GM19372 (cell line): ENCODE data around the gene PBRM1.

Experiments used
- ATAC-seq: cut with Tn5 transposase; IDR thresholded peaks from one replicate; pipeline ENCODE4 v1.9.1; 2021; ENCODE audit warnings: mild to moderate bottlenecking, low read depth, moderate library complexity; ENCODE audit not compliant: unreplicated experiment

PBRM1 gene

DNA sequence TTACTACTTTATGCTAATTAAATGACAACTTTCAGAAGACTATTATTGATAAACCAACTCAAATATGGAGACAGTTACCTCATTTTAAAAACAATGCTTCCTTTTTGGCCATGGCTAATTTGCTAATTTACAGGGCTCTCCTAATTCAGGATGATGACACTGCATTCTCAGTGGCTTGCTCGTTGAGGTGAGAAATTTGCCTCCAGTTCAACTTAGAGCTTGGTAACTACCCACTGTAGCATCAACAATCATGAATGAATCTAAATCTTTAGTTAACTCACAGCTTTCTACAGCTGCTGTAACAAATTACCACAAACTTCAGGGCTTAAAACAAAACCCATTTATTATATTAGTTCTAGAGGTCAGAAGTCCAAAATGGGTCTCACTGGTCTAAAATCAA, 14.0 kb downstream of the PBRM1 start:
- ATAC-seq: no peak

DNA sequence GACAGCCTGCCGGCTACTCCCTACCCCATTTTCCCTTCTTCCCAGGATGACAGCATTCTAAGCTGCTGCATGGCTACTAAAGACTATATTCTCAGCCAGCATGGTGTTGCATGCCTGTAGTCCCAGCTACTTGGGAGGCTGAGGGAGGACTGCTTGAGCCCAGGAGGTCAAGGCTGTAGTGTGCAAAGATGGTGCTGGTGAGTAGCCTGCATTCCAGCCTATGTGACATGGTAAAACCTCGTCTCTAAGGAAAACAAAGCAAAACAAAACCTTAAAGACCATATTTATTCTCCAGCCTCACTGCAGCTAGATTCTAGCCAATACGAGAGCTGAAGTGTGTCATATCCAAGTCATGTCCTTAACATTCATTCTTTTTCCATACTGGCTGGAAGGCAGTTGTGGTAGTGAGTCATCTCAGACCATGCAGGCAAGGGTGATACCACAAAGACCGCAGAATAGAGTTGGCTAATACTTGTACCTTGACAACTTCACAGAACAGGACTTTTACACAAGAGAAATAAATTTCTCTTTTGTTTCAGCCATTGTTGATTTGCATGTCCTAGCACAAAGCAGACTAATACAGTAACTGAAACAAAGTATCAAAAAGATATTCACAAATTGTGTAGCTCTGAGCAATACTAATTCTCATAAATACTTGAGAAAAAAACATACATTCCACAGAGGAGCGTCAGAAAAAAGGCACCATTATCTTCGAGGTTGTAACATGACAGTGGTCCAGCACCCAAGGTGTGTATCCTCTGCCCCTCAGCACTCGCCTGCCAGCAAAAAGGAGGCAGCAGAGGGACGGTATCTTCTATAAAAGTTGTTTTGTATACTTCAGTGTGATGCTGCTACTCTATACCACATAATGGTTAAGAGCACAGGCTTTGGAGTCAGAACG, 14.8 kb downstream of the PBRM1 start:
- no peak for ATAC-seq

DNA sequence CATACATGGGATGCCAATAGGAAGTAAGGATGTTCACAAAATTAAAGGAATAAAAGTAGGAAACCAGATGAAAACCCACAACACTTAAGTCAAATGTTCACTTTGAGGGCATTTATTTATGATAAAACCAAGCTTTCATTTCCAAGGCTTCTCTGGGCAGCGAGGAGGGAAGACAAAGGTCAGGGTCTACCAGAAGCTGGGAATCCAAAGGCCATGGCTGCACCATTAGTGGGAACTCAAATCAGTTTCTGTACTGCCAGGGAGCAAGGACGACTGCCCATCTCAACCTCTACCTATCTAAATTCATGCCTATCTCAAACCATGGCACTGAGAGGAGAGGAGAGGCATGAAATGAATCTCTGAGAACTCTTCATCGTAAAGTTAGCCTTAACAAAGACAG, 22.6 kb downstream of the PBRM1 start:
- no peak for ATAC-seq

DNA sequence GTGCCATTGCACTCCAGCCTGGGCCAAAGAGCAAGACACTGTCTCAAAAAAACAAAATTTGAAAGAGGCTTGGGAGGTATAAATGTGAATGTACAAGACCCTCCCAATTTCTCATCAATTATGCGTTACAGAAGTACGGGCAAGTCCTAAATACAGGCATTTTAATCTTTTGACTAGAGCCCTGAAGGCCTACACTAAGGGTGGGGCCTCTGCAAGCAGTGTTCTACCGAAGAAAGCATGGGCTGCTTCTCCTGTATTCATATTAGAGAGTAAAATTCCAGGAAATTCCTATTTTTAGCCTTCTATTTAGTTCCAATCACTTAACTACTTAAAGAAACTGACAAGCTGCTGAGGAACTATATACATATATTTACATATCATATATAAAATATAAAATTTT, 25.7 kb downstream of the PBRM1 start:
- ATAC-seq: no peak

DNA sequence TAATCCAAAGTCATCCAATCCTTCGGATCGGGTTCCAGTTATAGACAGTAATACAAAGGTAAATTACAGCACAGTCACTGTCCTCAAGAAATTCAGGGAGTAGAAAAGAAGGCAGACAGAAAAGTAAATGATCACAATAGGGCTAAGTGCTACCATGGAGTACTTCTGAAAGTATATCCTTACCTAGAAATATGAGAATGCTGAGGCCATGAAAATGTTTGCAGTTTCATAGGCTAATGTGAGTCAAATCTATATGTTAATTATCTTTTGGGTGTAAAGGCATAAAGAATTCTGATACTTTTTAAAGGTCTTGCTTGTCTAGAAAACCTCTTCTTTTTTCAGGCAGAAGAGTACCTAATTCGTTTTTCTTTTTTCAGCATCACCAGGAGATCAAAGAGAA, 29.8 kb downstream of the PBRM1 start:
- ATAC-seq: no peak

DNA sequence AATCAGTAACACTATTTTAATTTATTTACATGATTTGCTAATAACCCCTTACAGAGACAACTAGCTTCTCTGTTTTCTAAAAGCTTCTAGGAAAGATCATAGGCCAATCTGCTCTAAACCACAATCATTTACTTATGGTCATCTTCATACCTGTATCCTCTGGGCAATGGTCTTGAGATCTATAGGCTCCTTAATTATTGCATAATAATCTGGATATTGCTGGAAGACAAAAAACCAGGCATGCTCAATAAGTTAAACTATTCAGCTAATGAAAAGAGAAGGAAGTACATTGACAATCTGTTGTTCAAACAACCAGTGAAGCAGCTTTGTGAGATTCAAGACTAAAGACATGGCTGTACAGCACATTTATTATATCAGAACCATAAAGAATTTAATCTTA, 34.1 kb downstream of the PBRM1 start:
- no peak for ATAC-seq

DNA sequence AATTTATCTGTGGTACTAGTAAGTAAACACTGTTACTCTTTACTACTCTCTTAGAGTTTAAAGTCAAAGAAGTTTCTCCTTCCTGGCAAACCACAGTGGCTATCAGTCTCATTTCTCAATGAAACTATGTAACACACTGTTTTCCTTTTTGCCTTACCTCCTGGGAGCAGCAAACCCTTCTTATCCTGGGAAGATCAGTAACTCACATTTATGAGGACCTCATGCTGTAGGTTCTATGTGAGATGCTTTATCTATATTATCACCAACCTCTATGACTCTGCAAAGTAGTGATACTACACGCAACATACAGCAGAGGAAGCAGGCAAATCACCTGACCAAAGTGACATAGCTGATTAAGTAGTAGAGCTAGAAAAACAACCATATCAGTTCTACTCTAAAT, 35.3 kb downstream of the PBRM1 start:
- ATAC-seq: no peak

DNA sequence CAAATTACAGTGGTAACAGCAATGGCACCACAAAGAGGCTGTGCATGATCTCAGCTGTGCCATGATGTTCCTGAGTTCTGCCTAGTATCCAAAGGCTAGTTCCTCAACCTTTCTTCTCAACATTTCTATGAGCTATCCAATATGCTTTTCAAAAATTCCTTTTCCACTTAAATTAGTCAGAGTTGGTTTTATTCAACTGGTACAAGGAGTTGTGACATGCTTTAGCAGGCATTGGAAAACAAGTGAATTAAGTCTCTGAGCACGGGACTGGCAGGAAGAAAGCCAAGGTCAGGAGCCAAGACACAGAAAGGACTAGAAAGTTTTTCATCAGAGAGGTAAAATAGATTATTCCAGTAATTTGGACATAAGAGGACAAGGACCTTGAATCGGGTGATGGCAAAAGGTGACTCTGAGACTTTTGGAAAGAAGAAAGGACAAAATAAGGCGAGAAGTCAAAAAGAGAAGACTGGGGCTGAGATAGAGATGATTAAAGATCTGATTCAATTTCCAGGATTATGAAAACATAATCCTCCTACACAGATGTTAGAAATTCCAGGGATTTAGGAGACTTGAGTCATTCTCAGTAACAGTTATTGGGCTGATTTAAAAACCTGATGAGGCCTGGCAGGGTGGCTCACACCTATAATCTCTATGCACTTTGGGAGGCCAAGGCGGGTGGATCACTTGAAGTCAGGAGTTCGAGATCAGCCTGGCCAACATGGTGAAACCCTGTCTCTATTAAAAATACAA, 36.1 kb downstream of the PBRM1 start:
- ATAC-seq: no peak

DNA sequence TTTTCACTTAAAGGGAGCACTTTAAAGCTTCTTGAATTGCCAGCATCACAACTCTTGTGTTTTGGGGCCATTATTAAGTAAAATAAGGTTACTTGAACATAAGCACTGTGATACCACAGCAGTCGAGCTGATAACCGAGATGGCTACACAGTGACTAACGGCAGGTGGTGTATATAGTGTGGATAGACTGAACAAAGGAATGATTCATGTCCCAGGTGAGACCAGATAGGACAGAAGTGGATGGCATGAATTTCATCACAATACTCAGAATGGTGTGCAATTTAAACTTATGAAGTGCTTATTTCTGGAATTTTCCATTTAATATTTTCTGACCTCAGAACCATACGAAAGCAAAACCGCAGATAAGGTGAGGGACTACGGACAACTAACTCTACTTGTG, 40.2 kb downstream of the PBRM1 start:
- ATAC-seq: no peak

DNA sequence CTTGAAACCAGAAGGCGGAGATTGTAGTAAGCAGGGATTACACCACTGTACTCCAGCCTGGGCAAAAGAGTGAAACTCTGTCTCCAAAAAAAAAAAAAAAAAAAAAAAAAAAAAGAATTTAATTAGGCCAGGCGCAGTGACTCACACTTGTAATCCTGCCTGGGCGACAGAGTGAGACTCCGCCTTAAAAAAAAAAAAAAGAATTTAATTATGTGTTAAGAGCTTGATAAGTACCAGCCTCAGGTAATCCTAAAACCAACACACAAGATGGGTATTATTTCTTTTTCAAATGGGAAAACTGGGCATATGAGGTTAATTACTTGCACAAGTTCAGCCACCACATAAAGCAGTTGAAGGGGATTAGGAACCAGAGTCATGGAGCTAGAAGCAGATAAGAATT, 49.0 kb downstream of the PBRM1 start:
- no peak for ATAC-seq

DNA sequence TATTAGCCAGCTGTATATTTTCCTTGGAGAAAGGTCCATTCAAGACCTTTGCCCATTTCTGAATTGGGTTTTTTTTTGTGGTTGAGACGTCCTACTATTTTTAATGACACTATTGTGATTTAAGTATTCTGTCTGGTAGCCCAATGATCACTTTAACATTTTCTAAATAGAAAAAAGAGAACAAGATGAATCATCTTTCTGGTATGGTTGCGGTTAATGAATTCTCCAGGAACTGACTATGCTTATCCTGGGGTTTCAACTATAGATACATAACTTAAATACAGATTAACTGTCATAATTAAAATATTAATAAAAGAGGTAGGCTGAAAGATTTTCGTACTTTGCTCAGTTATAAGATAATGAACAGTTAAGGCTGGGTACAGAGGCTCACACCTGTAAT, 51.9 kb downstream of the PBRM1 start:
- ATAC-seq: no peak

DNA sequence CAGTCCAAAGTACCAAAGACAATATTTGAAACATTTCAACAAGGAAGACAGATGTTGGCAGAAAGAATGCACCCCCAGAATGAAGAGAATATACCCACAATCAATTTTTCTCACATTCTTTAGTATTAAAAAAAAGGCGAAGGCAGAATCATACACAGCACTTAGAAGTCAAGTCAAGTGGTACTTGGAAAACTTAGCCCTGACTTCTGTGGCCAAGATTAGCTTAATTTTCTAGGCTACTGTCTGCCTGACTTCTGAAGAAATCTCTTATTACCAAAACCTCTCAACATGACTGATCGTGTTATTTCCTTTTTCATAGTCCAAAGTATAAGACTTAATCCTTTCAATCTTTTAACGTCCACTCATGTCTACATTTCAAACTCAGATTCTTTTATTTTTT, 60.7 kb downstream of the PBRM1 start:
- ATAC-seq: no peak

DNA sequence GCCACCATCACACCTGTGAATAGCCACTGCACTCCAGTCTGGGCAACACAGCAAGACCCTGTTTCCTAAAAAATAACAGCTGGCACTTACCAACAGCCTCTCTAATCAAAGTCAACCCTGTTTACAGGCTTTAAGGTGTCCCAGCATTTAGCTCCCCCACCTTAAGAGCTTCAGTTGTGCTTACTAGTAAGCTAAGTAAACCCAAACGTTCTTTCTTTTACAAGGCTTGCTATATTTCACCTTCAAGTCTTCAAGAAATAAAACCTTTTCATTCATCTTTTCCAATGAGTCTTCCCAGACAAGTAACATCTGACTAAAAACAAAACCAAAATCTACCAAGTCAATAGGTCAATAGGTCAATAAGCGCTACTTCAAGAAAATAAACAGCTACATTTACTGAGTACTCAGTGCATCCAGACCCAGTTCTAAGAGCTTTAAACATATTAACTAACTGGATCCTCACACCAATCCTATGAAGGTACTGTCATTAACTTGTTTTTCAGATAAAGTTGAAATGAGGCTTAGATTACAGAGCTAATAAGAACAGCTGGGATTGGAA, 62.4 kb downstream of the PBRM1 start:
- ATAC-seq: no peak

DNA sequence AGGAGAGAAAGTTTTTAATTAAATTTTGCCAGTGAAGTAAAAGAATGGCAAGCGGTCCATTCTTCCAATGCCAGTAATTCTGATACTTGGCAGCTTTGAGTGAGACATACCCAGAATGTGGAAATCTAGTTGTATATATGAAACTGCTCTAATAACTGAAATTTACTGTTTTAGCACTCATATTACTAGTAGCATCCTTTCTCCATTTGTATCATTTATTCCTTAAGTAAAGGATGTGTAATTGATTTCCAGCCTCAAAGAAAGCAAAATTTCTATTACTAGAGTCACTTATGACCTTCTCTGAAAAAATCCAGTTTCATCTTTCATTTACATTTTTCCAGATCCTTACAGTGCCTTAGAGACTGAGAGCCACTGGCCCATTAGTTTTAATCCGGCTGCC, 65.1 kb downstream of the PBRM1 start:
- ATAC-seq: no peak

DNA sequence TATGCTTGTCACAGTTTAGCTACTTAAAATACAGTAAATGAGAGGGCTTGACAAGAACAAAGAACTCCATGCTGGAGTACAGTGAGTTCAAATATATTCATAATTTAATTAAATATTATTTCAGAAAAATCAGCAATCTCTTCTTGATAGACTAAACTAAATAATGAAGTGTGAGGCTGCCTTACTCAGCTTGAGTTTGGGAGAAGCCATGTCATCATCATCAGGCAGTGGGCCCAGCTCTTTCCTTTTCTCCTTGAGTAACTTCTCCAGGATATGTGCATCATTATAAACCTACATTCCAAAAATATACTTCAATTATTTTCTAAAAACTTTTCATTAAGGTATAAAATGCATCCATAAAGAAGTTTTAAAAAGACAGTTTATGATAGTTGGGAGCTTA, 70.5 kb downstream of the PBRM1 start:
- ATAC-seq: no peak

DNA sequence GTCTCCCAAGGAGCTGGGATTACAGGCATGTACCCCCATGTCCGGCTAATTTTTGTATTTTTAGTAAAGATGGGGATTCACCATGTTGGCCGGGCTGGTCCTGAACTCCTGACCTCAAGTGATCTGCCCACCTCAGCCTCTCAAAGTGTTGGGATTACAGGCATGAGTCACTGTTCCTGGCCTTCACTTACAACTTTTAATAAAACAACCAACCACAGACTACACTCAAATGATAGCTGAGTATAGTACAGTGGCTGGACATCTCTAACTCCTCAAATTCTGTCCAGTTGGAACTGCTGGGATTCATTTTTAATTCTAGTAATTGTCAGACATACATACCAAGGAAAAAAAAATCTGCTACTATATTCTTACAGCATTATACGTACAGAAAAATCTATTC, 71.0 kb downstream of the PBRM1 start:
- no peak for ATAC-seq

DNA sequence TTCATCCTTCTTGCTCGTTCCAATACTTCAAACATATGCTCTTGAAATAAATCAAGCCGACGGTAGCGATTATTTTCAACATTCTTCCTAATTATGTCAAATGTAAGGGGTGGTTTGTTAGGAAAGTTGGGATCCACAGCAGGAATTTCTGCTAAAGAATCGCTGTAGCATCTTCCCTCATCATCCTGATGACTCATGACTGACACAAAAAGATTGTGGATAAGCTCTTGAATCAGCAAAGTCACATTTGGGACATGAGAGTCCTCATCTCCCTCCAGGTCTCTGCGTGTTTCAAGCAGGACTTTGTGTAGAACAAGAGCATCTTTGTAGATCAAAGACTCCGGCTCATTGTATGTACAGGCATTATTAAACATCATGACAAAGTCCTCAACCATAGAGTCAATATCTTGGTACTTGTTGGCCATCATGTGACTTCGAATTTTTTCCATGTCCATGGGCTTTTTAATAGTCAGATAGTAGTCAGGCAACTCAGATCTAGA, 76.3 kb downstream of the PBRM1 start:
- no peak for ATAC-seq

DNA sequence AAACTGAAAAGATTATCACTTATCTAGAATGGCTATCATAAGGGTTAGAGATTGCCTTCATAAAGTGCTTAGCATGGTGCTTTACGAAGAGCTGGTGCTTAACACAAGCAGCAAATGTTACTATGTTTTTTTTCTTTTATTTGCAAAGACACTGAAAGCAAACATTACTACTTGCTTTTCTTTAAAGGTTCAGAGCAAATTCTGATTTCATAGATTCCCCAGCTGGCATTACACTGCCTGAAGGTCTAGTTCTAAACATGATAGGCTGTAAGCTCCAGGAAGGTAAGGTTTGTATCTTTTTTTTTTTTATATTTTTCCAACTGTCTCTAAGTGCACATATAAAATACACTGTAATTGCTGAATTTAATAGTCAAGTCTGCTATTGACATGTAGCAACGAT, 77.4 kb downstream of the PBRM1 start:
- no peak for ATAC-seq

DNA sequence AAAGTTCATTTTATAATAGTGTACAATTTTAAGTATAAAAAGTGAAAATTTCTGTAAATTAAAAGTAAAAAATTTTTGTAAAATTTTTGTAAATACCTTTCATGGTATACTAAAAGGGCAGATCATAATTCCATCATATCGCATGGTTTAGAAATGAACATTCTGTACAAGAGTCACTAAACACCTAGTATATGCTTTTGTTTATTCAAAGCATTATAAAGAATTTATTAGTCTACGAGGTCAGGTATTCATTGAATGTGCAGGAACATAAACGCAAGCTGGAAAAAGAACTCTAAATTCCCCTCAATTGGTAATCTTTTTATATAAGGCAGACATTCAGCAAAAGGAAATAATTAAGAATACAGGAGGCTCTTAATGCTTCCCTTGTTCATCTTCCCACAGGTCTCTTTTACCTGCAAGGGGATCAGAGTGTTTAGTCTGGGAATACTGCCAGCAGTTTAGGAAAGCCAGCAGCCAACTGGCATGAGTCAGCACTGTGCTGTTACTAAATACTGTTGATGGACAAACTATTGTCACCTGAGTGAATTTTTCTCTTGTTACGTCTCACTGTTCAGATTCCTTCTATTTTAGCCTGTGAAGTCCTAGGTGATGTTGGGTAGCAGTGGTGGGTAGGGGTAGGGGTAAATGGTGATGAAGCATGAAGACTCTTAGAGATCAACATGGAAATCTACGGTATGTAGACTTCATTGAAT, 79.2 kb downstream of the PBRM1 start:
- no peak for ATAC-seq

DNA sequence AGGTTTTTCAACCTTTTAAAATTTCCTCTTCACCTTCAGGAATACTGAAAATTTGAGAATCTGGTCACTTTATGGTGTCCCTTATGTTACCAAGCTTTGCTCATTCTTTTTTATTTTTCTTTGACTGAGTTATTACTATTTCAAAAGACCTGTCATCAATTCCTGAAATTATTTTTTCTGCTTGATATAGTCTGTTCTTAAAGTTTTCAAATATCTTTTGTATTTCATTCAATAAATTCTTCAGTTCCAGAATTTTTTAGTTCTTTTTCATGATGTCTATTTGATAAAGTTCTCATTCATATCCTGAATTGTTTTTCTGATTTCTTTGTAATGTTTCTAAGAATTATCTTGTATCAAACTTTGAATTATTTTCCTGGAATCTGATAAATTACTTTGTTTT, 85.5 kb downstream of the PBRM1 start:
- ATAC-seq: no peak
